OCI-LY1 (cell line): ENCODE results near the gene CACNA2D3.

Source experiments
- H2AFZ ChIP-seq: fragments of 200-600 bp; sonication (generic), shearing (Covaris generic); 2 replicates; pipeline ENCODE4 v1.6.0; 2014; ENCODE audit warnings: antibody characterized with exemption, mild to moderate bottlenecking, low read length
- H3F3A ChIP-seq: fragments of 200-600 bp; sonication (generic), shearing (Covaris generic); 2 replicates; pipeline ENCODE4 v1.6.0; 2014; ENCODE audit warnings: mild to moderate bottlenecking, antibody characterized with exemption, low read length, moderate library complexity; ENCODE audit not compliant: insufficient read depth
- H3K27ac ChIP-seq: fragments of 200-600 bp; sonication (generic); 2 replicates; pipeline ENCODE4 v1.5.1; 2014; ENCODE audit warnings: low read length, mixed run types, mild to moderate bottlenecking, low read depth; ENCODE audit not compliant: poor library complexity, severe bottlenecking
- H3K27me3 ChIP-seq: fragments of 200-600 bp; sonication (generic); 2 replicates; pipeline ENCODE4 v1.6.0; 2014; ENCODE audit warnings: antibody characterized with exemption, mild to moderate bottlenecking, low read length, moderate library complexity; ENCODE audit not compliant: insufficient read depth
- H3K36me3 ChIP-seq: fragments of 200-600 bp; sonication (generic); 2 replicates; pipeline ENCODE4 v1.6.1; 2014; ENCODE audit warnings: mild to moderate bottlenecking, antibody characterized with exemption, low read length, moderate library complexity, mixed read lengths; ENCODE audit not compliant: insufficient read depth
- H3K4me1 ChIP-seq: fragments of 200-600 bp; sonication (generic); 2 replicates; pipeline ENCODE4 v1.5.1; 2014; ENCODE audit warnings: mild to moderate bottlenecking, low read length, moderate library complexity; ENCODE audit not compliant: insufficient read depth, severe bottlenecking
- H3K4me2 ChIP-seq: fragments of 200-600 bp; sonication (generic), shearing (Covaris generic); 2 replicates; pipeline ENCODE4 v1.6.1; 2014; ENCODE audit warnings: low read length
- H3K4me3 ChIP-seq: fragments of 200-600 bp; sonication (generic); 2 replicates; pipeline ENCODE4 v1.5.1; 2014; ENCODE audit warnings: low read length, low read depth, mild to moderate bottlenecking, mixed read lengths; ENCODE audit not compliant: poor library complexity, severe bottlenecking
- H3K79me2 ChIP-seq: fragments of 200-600 bp; shearing (Covaris generic); 2 replicates; pipeline ENCODE4 v1.6.1; 2016; ENCODE audit warnings: mixed run types, low read length, mixed read lengths; ENCODE audit not compliant: insufficient read depth
- H3K9ac ChIP-seq: fragments of 200-600 bp; sonication (generic), shearing (Covaris generic); 2 replicates; pipeline ENCODE4 v1.6.1; 2014; ENCODE audit warnings: mild to moderate bottlenecking, low read length, mixed read lengths
- H3K9me2 ChIP-seq: fragments of 200-600 bp; sonication (generic), shearing (Covaris generic); 2 replicates; pipeline ENCODE4 v1.6.1; 2014; ENCODE audit warnings: low read depth, mild to moderate bottlenecking, low read length, mixed read lengths
- H3K9me3 ChIP-seq: fragments of 200-600 bp; shearing (Covaris generic); 2 replicates; pipeline ENCODE4 v1.6.1; 2014; ENCODE audit warnings: low read length, mixed read lengths
- H4K20me1 ChIP-seq: fragments of 200-600 bp; sonication (generic), shearing (Covaris generic); 2 replicates; pipeline ENCODE4 v1.6.0; 2016; ENCODE audit warnings: mild to moderate bottlenecking, low read length; ENCODE audit not compliant: insufficient read depth
- CTCF ChIP-seq: fragments of 200-600 bp; sonication (generic), shearing (Covaris generic); IDR thresholded peaks from 2 replicates; pipeline ENCODE4 v1.5.1; 2017; ENCODE audit warnings: mild to moderate bottlenecking, antibody characterized with exemption, low read length, moderate library complexity, mixed read lengths
- EZH2 ChIP-seq: fragments of 200-600 bp; sonication (generic), shearing (Covaris generic); IDR thresholded peaks from 2 replicates; pipeline ENCODE4 v1.8.0; 2017; ENCODE audit warnings: borderline replicate concordance, mixed run types, mild to moderate bottlenecking, antibody characterized with exemption, low read length, moderate library complexity, mixed read lengths

Gene CACNA2D3

GRCh38 chr3:54877730-54878129 lies 755.4 kb downstream of the CACNA2D3 start:
- Histone ChIP-seq H4K20me1 (no peaks in the 10 kb centered on the region), H2AFZ (no peak overlapping the region), H3K9me2 (no peaks in the 10 kb centered on the region), H3F3A (no peaks in the 10 kb centered on the region), H3K4me2 (no peak overlapping the region), H3K4me3 (no peak overlapping the region), H3K27ac (no peak overlapping the region), H3K27me3 (no peaks in the 10 kb centered on the region), H3K79me2 (no peaks in the 10 kb centered on the region), H3K4me1 (no peaks in the 10 kb centered on the region), H3K9ac (no peak overlapping the region), H3K9me3 (no peaks in the 10 kb centered on the region), H3K36me3 (no peaks in the 10 kb centered on the region)
- TF ChIP-seq CTCF (no peak), EZH2 (no peak)

GRCh38 chr3:54878145-54878544 lies 755.8 kb downstream of the CACNA2D3 start:
- H2AFZ ChIP-seq: no peak overlapping the region
- H3K4me2 ChIP-seq: no peak overlapping the region
- no peaks in the 10 kb centered on the region for H3K4me1 ChIP-seq
- no peaks in the 10 kb centered on the region for H3F3A ChIP-seq
- H4K20me1 ChIP-seq: no peaks in the 10 kb centered on the region
- H3K27me3 ChIP-seq: no peaks in the 10 kb centered on the region
- no peak for TF ChIP-seq CTCF
- no peak for TF ChIP-seq EZH2
- no peaks in the 10 kb centered on the region for H3K79me2 ChIP-seq
- no peak overlapping the region for H3K9ac ChIP-seq
- no peaks in the 10 kb centered on the region for H3K9me2 ChIP-seq
- H3K9me3 ChIP-seq: no peaks in the 10 kb centered on the region
- no peak overlapping the region for H3K27ac ChIP-seq
- H3K4me3 ChIP-seq: no peak overlapping the region
- H3K36me3 ChIP-seq: no peaks in the 10 kb centered on the region

- no peaks in the 10 kb centered on the region for H3K9me3 ChIP-seq
- no peaks in the 10 kb centered on the region for H3K79me2 ChIP-seq
- H3K9ac ChIP-seq: no peak overlapping the region
- no peaks in the 10 kb centered on the region for H3F3A ChIP-seq
- no peaks in the 10 kb centered on the region for H4K20me1 ChIP-seq
- no peaks in the 10 kb centered on the region for H3K4me1 ChIP-seq
- H3K9me2 ChIP-seq: no peaks in the 10 kb centered on the region
- H3K27ac ChIP-seq: no peak overlapping the region
- TF ChIP-seq CTCF: no peak
- TF ChIP-seq EZH2: no peak
- no peak overlapping the region for H3K4me2 ChIP-seq
- no peaks in the 10 kb centered on the region for H3K36me3 ChIP-seq
- no peak overlapping the region for H2AFZ ChIP-seq
- no peaks in the 10 kb centered on the region for H3K27me3 ChIP-seq
- no peak overlapping the region for H3K4me3 ChIP-seq
Measured at GRCh38 chr3:54882129-54882833, 759.9 kb downstream of the CACNA2D3 start.
